HS-27A (cell line): Measurements from ENCODE around the gene SPACA5B.
"Not testable (repeated sequence)": the region's sequence is repeated elsewhere in the genome, so short reads cannot be mapped to it uniquely, and the experiment has no call there.

Experiments
- DNase-seq: peaks from one replicate; pipeline ENCODE4 v3.0.0-alpha.2; 2012; ENCODE audit warnings: low read depth, missing footprints

Gene SPACA5B

DNA sequence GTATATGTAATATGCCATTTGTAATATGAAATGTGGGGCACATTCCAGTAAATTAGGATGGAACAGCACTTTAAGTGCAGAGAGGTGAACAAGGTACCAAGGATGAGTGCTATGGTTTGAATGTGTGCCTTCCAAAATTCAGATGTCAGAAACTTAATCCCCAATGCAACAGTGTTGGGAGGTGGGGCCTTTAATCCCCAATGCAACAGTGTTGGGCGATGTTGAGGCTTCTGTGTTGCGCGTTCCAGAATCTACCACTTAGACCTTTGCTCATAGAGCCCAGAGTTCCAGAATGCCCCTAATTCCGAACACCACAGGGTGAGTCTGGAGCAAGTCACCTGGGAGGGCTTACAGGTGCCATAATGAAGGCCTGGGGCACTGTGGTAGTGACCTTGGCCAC is at the start of gene SPACA5B:
Gene SPACA5B, plus strand, starts transcription at position 301 of the 400 bp plus-strand sequence. Its CDS starts 62 bp downstream, at position 363.
- DNase-seq, result not testable (repeated sequence)

DNA sequence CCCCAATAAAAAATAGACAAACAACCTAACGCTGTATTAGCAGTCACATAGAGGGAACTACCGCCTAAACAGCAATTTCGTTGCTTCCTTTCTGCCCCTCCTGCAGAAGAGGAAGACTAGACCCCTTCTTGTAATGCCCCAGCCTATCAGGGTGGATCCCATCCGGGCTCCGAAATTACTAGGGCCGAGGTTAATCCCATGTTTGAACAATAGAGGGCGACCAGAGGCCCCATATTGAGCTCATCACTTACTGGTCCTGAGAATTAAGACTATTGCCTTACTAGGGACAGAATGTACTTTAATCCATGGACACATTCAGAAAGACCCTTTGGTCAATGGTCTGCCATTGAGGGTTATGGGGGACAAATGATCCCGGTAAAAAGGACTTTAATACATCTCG is 47.2 kb upstream of the SPACA5B start:
- DNase-seq, result no peak

DNA sequence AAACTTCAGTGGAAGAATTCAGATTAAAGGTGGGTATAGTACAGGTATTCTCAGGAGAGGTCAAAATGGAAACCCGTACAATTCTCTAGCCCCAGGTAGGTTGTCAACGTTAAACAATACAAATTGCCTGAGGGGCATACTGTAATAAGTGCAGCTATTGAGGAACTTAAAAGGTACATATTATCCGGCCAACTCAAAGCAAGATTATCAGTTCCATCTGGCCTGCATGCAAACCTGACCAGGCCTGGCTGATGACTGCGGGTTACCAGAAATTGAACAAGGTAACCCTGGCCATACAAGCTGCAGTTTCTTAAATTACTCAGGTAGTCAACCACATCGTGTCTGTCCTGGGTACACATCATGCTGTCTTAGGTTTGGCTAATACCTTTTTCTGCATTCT is 46.7 kb upstream of the SPACA5B start:
- no peak for DNase-seq

DNA sequence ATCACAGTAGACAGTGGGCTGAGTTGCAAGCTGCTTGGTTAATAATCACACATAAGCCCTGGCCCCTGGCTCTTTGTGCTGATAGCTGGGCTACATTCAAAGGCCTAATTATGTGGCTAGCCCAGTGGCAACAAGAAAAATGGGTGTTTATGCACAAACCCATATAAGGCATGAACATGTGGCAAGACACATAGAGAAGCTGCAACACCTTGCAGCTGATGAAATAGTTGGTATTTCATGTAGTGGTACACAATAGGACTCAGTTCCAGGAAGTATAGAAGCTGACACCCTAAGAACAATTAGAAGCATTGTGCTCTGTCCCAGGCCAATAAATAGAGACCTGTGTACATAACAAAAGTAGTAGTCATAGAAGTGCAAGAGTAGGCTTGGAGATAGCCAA is 44.3 kb upstream of the SPACA5B start:
- DNase-seq, result no peak

DNA sequence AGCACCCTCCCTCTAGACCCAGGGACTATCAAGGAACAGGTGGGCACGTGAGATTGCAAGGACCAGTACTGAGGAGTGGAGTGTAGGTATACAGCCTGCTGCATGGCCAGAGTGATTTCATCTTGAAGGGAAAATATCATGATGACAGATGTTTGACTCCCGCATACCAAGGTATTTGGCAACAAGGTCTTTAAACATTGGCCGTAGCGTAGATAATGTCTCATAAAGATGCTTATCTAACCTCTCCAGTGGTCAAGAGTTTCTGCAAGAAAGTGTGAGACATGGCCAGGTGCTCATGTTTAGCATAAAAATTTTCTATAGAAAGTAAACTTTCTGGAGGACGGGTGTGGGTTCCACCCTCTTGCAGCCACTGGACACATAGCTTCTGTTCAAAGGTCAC is 40.3 kb upstream of the SPACA5B start:
- DNase-seq, result no peak

DNA sequence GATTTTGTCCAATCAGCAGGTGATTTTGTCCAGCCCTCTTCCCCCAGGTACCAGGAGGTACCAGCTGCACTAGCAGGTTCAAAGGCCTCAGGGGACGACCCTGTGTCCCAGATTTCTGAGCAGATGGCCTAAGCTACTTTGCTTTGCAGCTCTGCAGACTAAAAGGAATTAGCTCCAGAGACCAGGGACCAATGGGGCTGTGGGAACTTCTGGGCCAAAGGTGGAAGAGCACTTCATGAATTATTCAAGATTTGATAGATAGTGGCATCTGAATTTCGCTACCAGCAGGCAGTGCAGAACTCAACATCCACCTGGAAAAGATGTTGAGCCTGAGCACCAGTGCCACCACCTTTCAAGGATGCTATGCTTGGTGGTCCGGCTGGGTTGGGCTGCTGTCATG is 37.9 kb upstream of the SPACA5B start:
- DNase-seq, result not testable (repeated sequence)

DNA sequence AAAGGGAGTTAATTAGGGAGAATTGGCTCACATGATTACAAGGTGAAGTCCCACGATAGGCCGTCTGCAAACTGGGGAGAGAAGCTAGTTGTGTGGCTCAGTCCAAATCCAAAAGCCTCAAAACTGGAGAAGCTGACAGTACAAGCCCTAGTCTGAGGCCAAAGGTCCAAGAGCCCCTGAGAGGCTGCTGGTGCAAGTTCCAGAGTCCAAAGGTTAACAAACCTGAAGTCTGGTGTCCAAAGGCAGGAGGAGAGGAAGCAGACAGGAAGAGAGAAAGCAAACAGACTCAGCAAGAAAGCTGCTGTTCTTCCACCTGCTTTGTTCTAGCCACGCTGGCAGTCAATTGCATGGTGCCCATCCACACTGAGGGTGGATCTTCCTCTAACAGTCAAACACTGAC is 29.0 kb upstream of the SPACA5B start:
- no peak for DNase-seq

DNA sequence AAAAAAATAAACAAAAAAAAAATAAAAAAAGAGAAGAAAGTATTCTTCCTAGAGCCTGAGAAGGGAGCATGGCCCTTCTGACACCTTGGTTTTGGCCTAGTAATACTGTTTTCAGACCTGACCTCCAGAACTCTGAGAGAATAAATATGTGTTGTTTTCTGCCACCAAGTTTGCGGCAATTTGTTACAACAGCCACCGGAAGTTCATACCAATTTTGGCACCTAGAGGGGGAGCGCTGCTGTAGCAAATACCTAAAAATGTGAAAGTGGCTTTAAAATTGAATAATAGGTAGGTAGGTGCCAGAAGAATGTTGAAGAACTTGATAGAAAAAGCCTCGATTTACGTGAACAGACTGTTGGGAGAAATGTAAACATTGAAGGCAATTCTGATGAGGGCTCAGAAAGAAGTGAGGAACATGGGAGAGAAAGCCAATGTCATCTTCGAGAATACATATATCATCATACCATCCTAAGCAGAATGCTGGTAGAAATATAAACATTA is 27.5 kb upstream of the SPACA5B start:
- no peak for DNase-seq

DNA sequence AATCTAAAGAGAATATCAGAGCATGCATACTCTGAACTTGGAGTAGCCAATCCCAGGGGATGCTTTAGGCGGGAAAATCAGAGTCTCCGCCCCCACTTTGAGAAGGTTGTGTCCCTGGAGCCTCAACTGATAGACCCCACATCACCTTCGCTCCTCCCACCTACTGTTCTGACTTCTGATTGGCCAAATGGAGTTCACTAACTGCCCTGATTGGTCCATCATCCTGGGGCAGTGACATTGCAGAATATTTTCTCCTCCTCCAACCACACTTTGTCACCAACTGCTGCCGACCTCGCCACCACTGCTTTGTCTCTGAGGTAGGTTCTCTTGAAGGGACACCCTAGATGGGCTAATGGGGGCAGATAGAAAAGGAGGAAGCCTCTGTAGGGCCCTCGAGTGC is 22.7 kb upstream of the SPACA5B start:
- no peak for DNase-seq

DNA sequence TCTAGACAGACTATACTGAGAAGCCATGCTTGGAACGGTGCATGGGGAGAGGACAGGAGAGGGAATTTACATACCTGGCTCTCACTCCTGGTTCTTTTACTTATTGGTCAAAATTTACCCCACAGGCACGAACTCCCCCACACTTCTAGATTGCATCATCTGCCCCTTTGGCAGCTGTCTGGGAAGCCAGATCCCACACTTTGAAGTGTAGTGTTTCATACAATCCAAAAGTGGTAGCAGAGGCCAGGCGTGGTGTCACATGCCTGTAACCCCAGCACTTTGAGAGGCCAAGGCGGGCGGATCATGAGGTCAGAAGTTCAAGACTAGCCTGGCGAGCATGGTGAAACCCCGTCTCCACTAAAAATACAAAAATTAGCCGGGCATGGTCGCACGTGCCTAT is 5.1 kb upstream of the SPACA5B start:
- DNase-seq, result not testable (repeated sequence)

DNA sequence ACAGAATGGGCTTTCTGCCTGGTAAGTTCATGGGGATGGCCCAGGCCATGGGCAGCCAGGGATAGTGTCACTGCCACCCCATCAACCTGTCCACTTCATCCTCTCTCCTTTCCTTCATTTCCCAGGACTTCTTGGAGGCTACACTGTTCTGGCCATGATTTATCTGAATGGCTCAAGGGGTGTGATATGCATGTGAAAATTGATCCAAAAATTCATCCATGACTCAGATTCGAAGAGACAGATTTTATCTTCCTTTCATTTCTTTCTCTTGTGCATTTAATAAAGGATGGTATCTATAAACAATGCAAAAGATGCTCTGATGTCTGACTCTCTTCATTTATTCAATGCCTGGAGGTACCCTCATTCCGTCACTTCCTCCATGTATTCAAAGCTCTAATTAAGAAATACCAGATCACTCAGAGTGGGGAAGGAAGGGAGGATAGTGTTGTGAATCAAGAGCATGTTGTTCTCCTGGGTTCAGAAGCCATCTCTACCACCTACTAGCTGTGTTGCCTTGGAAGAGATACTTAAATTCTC is 1.9 kb downstream of the SPACA5B start:
- DNase-seq, result not testable (repeated sequence)

DNA sequence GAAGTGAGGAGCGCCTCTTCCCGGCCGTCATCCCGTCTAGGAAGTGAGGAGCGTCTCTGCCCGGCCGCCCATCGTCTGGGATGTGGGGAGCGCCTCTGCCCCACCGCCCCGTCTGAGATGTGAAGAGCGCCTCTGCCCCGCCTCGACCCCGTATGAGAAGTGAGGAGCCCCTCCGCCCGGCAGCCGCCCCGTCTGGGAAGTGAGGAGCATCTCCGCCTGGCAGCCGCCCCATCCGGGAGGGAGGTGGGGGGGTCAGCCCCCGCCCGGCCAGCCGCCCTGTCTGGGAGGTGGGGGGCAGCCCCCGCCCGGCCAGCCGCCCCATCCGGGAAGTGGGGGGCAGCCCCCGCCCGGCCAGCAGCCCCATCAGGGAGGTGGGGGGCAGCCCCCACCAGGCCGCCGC is 8.7 kb downstream of the SPACA5B start:
- DNase-seq, result not testable (repeated sequence)

DNA sequence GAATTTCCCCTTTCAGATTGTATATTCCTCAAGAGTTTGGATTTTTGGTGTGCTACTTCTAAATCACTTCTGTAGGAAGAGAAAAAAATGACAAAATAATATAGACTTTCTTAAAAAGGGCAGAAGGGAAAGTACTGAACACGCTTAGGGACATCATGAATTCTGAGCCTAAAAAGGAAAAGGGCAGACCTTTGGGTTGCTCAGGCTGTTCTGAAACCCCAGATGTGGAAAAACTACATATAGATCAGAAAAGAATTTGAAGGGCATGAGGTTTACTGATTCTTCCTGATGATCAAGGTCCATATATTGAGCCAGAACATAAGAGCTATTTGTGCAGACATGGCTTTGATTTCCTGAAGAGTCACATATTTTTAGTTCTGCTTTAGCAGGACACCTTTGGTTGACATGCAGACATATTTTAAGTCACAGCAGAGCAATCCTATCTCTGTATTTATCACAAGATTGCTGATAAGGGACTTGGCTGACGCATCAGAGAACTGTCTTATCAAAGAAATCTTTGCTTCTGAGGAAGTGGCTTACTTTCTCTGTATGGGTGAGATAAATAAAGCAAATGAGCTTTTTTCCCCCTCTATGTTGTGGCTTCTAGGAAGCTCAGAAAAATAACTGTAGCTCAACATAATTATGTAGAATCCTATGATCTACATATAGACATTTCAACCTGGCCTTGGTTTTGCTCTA is 11.5 kb downstream of the SPACA5B start:
- not testable (repeated sequence) for DNase-seq

DNA sequence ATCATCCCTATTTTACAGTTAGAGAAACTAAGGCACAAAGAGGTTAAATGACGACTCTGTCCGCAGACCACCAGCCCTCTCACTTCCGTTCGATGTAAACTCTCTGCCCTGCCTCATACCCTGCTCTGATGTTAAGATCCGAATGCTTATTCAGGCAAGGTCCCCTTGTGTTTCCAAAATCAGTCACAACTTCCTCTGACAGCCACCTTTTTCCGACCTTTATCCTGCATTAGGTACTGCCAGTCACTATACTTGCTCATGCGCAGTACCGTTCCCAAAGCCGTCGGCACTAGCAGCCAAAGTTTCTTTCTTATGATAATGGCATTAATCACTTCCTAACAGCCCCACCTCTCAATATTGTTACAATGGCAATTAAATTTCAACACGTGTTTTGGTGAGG is 12.3 kb downstream of the SPACA5B start:
- DNase-seq, result not testable (repeated sequence)

DNA sequence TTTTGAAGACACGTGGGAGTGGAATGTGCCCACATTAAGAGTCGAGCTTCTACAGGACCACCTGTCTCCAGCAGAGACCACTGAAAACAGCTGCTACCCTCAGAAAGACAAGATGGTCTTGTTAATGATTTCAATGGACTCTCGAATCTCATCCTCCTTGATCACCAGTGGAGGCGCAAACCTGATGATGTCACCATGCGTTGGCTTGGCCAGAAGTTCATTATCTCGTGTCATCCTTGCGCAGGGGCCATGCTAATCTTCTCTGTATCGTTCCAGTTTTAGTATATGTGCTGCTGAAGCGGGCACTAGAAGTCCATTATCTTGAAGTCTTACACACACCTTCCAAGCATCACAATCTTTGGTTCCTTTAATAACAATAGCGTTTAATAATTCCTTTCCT is 23.3 kb downstream of the SPACA5B start:
- no peak for DNase-seq

DNA sequence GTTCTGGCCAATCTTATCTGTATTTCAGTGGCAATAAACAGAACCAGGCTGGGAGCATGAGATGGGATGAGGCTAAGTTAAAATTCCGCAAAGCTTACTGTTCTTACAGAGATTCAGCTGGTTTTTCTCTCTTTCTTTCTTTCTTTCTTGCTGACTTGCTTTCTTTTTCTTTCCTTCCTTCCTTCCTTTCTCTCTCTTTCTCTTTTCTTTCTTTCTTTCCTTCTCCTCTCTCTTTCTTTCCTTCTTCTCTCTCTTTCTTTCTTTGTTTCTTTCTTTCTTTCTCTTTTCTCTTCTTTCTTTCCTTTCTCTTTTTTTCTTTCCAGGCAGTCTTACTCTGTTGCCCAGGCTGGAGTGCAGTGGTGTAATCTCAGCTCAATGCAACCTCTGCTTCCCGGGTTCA is 24.4 kb downstream of the SPACA5B start:
- no peak for DNase-seq

DNA sequence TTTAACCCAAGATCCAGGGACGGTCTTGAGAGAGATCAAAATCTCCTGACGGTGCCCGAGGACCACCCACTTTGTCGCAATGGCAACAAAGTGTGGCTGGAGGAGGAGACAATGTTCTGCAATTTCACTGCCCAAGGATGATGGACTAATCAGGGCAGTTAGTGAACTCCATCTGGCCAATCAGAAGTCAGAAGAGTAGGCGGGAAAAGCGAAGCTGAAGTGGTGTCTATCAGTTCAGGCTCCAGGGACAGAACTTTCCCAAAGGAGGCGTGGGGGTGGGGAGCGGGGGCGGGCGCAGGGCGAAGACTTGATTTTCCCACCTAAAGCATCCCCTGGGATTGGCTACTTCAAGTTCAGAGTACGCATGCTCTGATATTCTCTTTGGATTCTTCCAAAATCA is 25.6 kb downstream of the SPACA5B start:
- no peak for DNase-seq

DNA sequence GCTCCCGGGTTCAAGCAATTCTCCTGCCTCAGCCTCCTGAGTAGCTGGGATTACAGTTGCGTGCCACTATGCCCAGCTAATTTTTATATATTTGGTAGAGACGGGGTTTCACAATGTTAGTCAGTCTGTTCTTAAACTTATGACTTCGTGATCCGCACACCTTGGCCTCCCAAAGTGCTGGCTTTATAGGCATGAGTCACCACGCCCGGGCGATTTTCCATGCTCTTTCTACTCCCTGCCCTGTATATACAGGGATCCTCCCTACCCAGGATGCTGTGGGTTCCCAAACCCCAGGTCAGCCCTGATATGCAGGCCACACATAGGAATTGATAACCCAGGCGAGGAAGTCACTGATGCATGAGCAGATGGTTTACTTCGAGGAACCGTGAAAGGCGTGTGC is 34.8 kb downstream of the SPACA5B start:
- DNase-seq, result no peak

DNA sequence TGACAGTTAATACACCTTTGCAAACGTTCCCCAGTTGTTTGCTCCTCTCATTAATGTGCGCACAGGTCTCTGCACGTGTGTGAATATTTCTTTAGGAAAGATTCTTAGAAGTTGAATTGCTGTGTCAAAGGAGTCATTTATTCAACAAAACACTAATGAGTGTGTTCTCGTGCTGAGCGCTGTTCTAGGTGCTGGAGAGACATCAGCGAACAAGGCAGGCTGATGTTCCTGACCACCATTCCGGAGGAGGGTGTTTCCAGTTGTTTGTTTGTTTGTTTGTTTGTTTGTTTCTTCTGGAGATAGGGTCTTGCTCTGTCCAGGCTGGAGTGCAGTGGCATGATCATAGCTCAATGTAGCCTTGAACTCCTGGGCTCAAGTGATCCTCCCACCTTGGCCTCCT is 35.9 kb downstream of the SPACA5B start:
- DNase-seq, result not testable (repeated sequence)

DNA sequence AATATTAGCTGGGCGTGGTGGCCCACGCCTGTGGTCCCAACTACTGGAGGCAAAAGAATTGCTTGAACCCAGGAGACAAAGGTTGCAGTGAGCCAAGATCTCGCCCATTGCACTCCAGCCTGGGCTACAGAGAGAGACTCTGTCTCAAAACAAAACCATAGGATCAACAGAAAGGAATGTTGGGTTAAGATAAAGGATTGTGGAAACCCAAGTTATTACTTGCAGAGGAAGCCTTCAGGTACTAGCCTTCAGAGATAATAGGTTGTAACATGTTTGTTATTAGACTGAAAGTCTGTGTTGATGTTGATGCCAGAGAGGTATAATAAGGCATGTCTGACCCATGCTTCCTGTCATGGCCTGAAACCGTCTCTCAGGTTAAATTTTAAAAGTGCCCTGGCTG is 49.3 kb downstream of the SPACA5B start:
- DNase-seq, result no peak

DNA sequence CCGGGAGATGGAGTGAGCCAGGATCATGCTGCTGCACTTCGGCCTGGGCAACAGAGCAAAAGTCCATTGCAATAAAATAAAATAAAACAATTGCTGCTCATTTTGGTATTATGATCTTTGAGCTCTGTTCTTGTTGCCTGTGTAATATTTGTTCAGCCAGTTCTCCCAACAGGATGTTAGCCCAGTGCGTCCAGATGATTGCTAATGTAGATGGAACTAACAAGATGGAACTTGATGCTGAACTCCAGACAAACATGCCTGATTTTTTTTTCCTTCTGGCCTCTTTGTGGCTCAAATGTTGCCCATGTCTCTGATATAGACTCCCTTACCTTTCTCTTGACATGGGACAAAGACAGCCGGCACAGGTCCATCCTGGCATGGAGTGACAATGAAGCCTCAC is 50.4 kb downstream of the SPACA5B start:
- DNase-seq, result no peak

DNA sequence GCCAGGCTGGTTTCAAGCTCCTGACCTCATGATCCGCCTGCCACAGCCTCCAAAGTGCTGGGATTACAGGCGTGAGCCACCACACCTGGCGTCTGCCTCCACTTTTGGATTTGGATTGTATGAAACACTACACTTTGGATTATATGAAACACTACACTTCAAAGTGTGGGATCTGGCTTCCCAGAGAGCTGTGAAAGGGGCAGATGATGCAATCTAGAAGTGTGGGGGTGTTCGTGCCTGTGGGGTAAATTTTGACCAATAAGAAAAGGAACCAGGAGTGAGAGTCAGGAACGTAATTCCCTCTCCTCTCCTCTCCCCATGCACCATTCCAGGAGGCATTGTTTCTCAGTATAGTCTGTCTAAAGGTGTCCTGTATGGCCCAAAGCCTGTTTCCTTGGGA is 51.5 kb downstream of the SPACA5B start:
- not testable (repeated sequence) for DNase-seq
